ENCODE data around the gene SPAG4. TPM values are rescaled to one million over a fixed set of nuclear protein-coding genes. Genes with fewer than 3 reads are reported as not detected.

The SPAG4 gene
- total RNA-seq, 4 donors from 2014 or later = 0.44 to 4.8 (median 2.6) TPM

- Histone ChIP-seq H3K9me3 (no peaks in the 10 kb centered on the region), H3K27ac (peak overlapping the region in 2 of 4 donors; percentile 14 to 98), H3K27me3 (no peaks in the 10 kb centered on the region), H3K4me1 (peaks cover 11 to 81% (median 40%) of the 10 kb centered on the region in 3 donors), H3K36me3 (peaks cover 0 to 7% (median 0%) of the 10 kb centered on the region in 3 donors), H3K4me3 (peak overlapping the region in 2 of 4 donors; percentile 8 to 96)
- no peak for TF ChIP-seq POLR2A (IDR thresholded peaks at IDR 0.05)
- TF ChIP-seq, protein P1, sequence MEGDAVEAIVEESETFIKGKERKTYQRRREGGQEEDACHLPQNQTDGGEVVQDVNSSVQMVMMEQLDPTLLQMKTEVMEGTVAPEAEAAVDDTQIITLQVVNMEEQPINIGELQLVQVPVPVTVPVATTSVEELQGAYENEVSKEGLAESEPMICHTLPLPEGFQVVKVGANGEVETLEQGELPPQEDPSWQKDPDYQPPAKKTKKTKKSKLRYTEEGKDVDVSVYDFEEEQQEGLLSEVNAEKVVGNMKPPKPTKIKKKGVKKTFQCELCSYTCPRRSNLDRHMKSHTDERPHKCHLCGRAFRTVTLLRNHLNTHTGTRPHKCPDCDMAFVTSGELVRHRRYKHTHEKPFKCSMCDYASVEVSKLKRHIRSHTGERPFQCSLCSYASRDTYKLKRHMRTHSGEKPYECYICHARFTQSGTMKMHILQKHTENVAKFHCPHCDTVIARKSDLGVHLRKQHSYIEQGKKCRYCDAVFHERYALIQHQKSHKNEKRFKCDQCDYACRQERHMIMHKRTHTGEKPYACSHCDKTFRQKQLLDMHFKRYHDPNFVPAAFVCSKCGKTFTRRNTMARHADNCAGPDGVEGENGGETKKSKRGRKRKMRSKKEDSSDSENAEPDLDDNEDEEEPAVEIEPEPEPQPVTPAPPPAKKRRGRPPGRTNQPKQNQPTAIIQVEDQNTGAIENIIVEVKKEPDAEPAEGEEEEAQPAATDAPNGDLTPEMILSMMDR (IDR thresholded peaks at IDR 0.05) = no peak
- intact Hi-C loops (cut with DNase I) = no loop called here
- DNase-seq = no peak
- WGBS, 2 donors = 31 to 44% methylated on average over 2 of the region's 2 CpGs
Observed at GRCh38 chr20:35661053-35661452, 45.4 kb downstream of the SPAG4 start.

GRCh38 chr20:35661908-35662307 lies 46.3 kb downstream of the SPAG4 start:
- no peak for DNase-seq
- no peaks in the 10 kb centered on the region for H3K36me3 ChIP-seq
- 13 to 19% methylated on average over 3 of the region's 3 CpGs for WGBS, 2 donors
- no peaks in the 10 kb centered on the region for H3K27me3 ChIP-seq
- no peaks in the 10 kb centered on the region for H3K9me3 ChIP-seq
- intact Hi-C loops (cut with DNase I) = no loop called here
- H3K4me3 ChIP-seq = peak overlapping the region in 3 of 4 donors; percentile 78 to 96 (median 91)
- peaks cover 11 to 73% (median 40%) of the 10 kb centered on the region in 3 donors for H3K4me1 ChIP-seq
- TF ChIP-seq, protein P1 (IDR thresholded peaks at IDR 0.05) = no peak
- TF ChIP-seq POLR2A (IDR thresholded peaks at IDR 0.05) = no peak
- H3K27ac ChIP-seq = peak overlapping the region in 2 of 4 donors; percentile 14 to 98

GRCh38 chr20:35662551-35662950 lies 46.9 kb downstream of the SPAG4 start:
- Histone ChIP-seq H3K27ac (peak overlapping the region in 3 of 4 donors; percentile 35 to 98 (median 96)), H3K36me3 (no peaks in the 10 kb centered on the region), H3K4me3 (peak overlapping the region in 3 of 4 donors; percentile 78 to 96 (median 91)), H3K27me3 (no peaks in the 10 kb centered on the region), H3K9me3 (no peaks in the 10 kb centered on the region), H3K4me1 (peaks cover 11 to 67% (median 39%) of the 10 kb centered on the region in 3 donors)
- WGBS, 2 donors = 13% methylated on average over 2 of the region's 2 CpGs
- intact Hi-C loops (cut with DNase I) = no loop called here
- TF ChIP-seq POLR2A (IDR thresholded peaks at IDR 0.05) = no peak
- TF ChIP-seq, protein P1 (IDR thresholded peaks at IDR 0.05) = no peak
- no peak for DNase-seq

- WGBS, 2 donors = 1% methylated on average over 20 to 28 of the region's 28 CpGs
- DNase-seq = no peak
- intact Hi-C loops (cut with DNase I) = no loop called here
- Histone ChIP-seq H3K36me3 (peaks cover 0 to 6% (median 0%) of the 10 kb centered on the region in 3 donors), H3K9me3 (no peaks in the 10 kb centered on the region), H3K4me1 (peaks cover 11 to 54% (median 29%) of the 10 kb centered on the region in 3 donors), H3K27me3 (no peaks in the 10 kb centered on the region), H3K4me3 (peak overlapping the region; percentile 77 to 96 (median 84)), H3K27ac (peak overlapping the region; percentile 96 to 100 (median 99))
- TF ChIP-seq, protein P1 (IDR thresholded peaks at IDR 0.05) = no peak
- no peak for TF ChIP-seq POLR2A (IDR thresholded peaks at IDR 0.05)
Observed at GRCh38 chr20:35663516-35664465, 48.2 kb downstream of the SPAG4 start.

Data from esophagus squamous epithelium (tissue), 5 donors.